ENCODE measurements around the gene BSN.
"Not testable (repeated sequence)": the region's sequence is repeated elsewhere in the genome, so short reads cannot be mapped to it uniquely, and the experiment has no call there.

- TF ChIP-seq CTCF, POLR2A, POLR2AphosphoS5 (IDR thresholded peaks at IDR 0.05): not testable (repeated sequence)
These were observed 140.3 kb downstream of the BSN start for GRCh38 chr3:49694409-49695070.
